Measurements from ENCODE around the gene ARHGEF7.
"Not testable (repeated sequence)": the region's sequence is repeated elsewhere in the genome, so short reads cannot be mapped to it uniquely, and the experiment has no call there.

The ARHGEF7 gene

GRCh38 chr13:111115061-111115964 is at the start of gene ARHGEF7:
Gene ARHGEF7 (plus strand): TSS chr13:111115310. CDS start chr13:111115527, 217 bp downstream.
- DNase-seq = peak; percentile 61

GRCh38 chr13:111065698-111066097 is 49.4 kb upstream of the ARHGEF7 start:
- no peak for DNase-seq

DNA sequence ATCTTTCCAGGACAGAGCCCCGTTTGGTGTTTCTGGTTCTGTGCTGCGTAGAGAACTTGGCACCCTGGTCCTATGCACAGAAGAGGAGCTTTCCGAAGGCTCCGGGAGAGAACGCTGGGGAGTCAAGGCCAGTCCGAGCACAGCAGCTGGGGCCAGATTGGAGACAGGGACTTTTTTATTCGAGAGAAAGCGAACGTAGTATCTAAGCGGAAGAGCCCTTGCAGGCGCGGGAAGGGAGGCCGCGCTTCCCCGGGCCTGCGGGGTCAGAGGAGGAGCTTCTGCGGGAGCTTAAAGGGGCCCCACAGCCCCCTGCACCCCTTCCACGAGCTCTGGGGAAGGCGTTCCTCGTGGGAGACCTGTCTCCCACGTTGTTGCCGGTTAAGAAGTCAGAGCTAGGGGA is 48.6 kb upstream of the ARHGEF7 start:
- DNase-seq = no peak

GRCh38 chr13:111068009-111068350 is 47.1 kb upstream of the ARHGEF7 start:
- no peak for DNase-seq

- DNase-seq = not testable (repeated sequence)
These were observed 44.0 kb upstream of the ARHGEF7 start for GRCh38 chr13:111071120-111071519.

- DNase-seq = not testable (repeated sequence)
These were observed 43.6 kb upstream of the ARHGEF7 start for GRCh38 chr13:111071526-111071925.

GRCh38 chr13:111074826-111075225 is 40.3 kb upstream of the ARHGEF7 start:
- DNase-seq = no peak

- no peak for DNase-seq
These were observed 38.7 kb upstream of the ARHGEF7 start for GRCh38 chr13:111076155-111077013.

GRCh38 chr13:111079375-111079774 is 35.7 kb upstream of the ARHGEF7 start:
- DNase-seq = no peak

DNA sequence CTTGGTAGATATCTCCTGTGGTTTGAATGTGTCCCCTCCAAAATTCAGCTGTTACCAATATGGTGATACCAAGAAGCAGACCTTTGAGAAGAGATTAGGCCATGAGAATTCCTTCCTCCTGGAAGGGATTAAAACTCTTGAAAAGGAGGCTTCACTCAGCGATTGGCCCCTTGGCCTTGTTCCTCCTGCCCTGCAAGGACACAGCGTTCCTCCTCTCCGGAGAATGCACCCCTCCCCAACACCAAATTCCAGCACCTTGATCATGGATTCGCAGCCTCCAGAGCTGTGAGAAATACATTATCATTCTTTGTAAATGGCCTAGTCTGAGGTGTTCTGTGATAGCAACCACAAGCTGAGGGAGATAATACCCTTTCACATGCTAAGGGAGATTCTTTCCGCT is 34.5 kb upstream of the ARHGEF7 start:
- DNase-seq = no peak

DNA sequence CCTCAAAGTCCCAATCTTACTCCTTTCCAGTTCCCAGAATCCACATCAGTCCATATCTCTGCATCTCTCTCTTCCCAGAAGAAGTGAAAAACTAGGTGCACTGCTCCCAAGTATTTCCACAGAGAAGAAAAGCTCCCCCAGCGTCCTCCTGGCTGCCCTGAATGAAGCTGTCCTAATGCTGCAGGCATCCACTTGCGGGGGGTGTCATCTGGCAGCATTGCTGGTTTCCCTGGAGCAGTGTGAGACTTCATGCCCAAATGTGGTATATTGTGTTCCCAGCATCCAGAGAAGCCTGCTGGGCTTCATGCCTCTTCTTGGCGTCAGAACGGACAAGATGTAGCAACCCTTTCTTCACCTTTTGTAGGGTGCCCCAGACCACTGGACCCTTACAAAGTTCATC is 32.9 kb upstream of the ARHGEF7 start:
- no peak for DNase-seq

DNA sequence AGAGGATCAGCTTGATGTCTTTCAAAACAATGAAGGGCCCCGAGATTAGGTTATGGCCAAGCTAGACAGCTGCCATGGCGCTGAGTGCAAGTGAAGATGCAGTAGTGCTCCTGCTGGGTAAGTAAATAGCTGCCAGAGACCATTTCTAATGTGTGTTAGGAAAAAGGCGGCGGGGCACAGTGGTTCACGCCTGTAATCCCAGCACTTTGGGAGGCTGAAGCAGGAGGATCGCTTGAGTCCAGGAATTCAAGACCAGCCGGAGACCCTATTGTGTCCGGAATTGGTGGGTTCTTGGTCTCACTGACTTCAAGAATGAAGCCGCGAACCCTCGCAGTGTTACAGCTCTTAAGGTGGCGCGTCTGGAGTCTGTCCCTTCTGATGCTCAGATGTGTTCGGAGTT is 32.3 kb upstream of the ARHGEF7 start:
- DNase-seq = not testable (repeated sequence)

DNA sequence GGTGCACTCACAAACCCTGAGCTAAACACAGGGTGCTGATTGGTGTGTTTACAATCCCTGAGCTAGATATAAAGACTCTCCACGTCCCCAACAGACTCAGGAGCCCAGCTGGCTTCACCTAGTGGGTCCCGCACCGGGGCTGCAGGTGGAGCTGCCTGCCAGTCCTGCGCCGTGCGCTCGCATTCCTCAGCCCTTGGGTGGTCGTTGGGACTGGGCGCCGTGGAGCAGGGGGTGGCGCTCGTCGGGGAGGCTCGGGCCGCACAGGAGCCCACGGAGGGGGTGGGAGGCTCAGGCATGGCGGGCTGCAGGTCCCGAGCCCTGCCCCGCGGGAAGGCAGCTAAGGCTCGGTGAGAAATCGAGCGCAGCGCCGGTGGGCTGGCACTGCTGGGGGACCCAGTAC is 31.4 kb upstream of the ARHGEF7 start:
- DNase-seq = not testable (repeated sequence)

GRCh38 chr13:111090169-111090568 is 24.9 kb upstream of the ARHGEF7 start:
- DNase-seq = no peak

GRCh38 chr13:111092685-111093084 is 22.4 kb upstream of the ARHGEF7 start:
- DNase-seq = no peak

DNA sequence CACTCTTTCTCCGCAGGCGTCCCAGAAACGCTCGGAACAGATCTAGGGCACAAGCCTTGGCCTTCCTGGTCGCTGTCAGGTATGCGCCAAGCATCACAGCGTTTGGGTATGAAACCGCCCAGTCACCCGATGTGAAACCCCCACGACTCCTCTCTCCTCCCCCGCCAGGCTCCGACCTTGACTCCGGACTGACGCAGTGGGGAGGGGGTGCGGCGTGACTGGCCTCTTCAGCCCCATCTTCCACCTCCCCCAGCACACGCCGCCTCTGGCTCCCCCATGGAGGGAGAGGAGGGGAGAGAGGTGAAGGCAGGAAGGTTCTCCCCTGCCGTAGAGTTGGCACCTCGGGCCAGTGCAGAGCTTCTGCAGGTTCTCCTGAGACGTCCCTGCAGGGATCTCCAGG is 22.0 kb upstream of the ARHGEF7 start:
- no peak for DNase-seq

- DNase-seq = no peak
These were observed 21.5 kb upstream of the ARHGEF7 start for GRCh38 chr13:111093634-111094033.

DNA sequence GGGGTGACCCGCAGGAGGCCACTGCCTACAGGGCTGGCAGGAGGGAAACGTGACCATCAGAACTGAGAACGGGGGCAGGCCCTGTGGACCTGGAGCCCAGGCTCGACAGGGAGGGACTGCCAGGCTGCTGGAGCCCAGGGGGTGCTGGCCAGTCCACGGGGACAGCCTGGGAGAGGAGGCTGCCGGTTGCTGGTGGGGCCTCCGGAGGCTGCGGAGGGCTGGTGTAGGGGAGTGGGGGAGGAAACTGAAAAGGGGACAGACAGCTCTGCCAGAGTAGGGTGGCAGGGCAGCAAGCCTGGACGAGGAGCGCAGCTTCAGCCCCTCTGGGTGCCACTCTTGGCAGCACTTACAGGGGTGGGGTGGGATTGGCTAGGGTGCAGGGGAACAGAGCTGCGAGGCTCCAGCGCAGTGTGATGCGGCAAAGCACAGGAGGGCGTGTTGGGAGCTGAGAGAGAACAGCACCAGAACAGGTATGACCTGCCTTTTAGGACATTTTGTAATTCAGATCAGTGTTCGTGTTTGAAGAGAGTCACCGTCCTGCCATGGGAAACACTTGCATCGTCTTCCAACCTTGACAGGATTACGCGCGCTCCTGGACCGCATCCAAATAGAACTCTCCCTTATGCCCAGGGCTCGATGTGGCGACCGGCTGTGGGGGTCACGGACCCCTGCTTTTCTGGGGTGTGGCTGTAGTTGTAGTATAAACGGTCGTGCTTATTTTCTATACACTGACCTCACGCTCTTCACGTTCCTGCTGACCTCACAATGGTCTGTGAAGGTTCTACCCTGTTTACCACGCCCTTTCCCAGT is 19.9 kb upstream of the ARHGEF7 start:
- no peak for DNase-seq

GRCh38 chr13:111095911-111096501 is 19.1 kb upstream of the ARHGEF7 start:
- DNase-seq = no peak

DNA sequence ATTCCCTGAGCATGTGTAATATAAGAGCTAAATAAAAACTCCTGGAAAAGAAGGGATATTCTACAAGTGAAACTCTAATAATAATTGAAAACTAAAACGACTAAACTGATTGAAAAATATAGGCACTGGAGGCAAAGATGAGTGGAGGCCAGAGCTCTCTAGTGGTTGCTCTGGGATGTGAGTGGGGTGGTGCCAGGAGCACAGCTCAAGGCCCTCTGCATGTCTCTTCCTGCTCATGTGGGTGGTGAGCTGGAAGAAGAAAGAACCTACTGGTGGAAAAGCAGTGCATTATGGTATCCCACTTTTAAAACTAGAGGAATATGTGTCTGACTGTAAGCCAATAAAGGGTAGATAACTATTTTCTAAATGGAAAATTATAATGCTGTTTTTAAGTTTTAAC is 15.8 kb upstream of the ARHGEF7 start:
- DNase-seq = no peak

DNA sequence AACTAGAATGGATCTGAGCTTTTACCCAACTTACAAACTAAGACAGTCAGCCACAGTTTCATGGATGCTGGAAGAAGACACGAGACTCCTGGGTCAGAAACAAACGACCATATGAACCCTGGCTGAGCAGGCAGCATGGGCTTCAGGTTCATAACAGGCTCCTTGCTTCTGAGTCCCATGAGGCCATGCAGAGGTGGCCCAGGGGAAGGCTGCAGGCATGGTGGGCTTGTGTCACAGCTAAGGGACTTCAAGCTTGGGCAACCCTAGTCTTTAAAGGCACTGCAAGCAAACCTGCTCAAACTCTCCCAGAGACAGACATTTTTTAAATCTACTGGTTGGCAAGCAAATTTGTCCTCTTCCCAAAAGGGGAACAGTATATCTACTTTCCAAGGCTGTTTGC is 5.1 kb upstream of the ARHGEF7 start:
- no peak for DNase-seq

- DNase-seq = no peak
These were observed 3.7 kb upstream of the ARHGEF7 start for GRCh38 chr13:111111376-111111937.
